OCI-LY3 (cell line): Measurements from ENCODE around the gene ELFN2.

Source experiments
- H2AFZ ChIP-seq: fragments of 200-600, 300-600 bp; shearing (Covaris generic); 2 replicates; pipeline ENCODE4 v1.6.0; 2014; ENCODE audit warnings: antibody characterized with exemption, low read depth, low read length
- H3K27ac ChIP-seq: fragments of 200-600, 300-600 bp; sonication (generic); 2 replicates; pipeline ENCODE4 v1.5.1; 2014; ENCODE audit warnings: mild to moderate bottlenecking, low read length, moderate library complexity, mixed read lengths
- H3K27me3 ChIP-seq: fragments of 200-600, 300-600 bp; sonication (generic); 2 replicates; pipeline ENCODE4 v1.6.1; 2014; ENCODE audit warnings: low read depth, low read length, mixed read lengths
- H3K36me3 ChIP-seq: fragments of 200-600, 300-600 bp; sonication (generic); replicated peaks from 2 replicates; pipeline ENCODE3; 2014; ENCODE audit warnings: low read depth, low read length, mixed read lengths
- H3K4me1 ChIP-seq: fragments of 300-600, 200-600 bp; sonication (generic); 2 replicates; pipeline ENCODE4 v1.6.1; 2014; ENCODE audit warnings: low read length, mixed read lengths
- H3K4me2 ChIP-seq: fragments of 200-600, 300-600 bp; sonication (generic); 2 replicates; pipeline ENCODE4 v1.6.1; 2014; ENCODE audit warnings: low read length, mixed read lengths
- H3K4me3 ChIP-seq: fragments of 300-600, 200-600 bp; sonication (generic); 2 replicates; pipeline ENCODE4 v1.5.1; 2014; ENCODE audit warnings: antibody characterized with exemption, mild to moderate bottlenecking, low read length, moderate library complexity
- H3K79me2 ChIP-seq: fragments of 300-600, 200-600 bp; shearing (Covaris generic); 2 replicates; pipeline ENCODE4 v1.6.1; 2014; ENCODE audit warnings: mild to moderate bottlenecking, low read length, mixed read lengths
- H3K9ac ChIP-seq: fragments of 300-600, 200-600 bp; shearing (Covaris generic); 2 replicates; pipeline ENCODE4 v1.6.0; 2014; ENCODE audit warnings: mild to moderate bottlenecking, low read length, moderate library complexity
- H3K9me3 ChIP-seq: fragments of 200-600, 300-600 bp; shearing (Covaris generic); 2 replicates; pipeline ENCODE4 v1.6.1; 2014; ENCODE audit warnings: low read length, mixed read lengths; ENCODE audit not compliant: insufficient read depth
- H4K20me1 ChIP-seq: fragments of 200-600, 300-600 bp; sonication (generic); 2 replicates; pipeline ENCODE4 v1.6.1; 2016; ENCODE audit warnings: low read length, mixed read lengths; ENCODE audit not compliant: insufficient read depth
- CTCF ChIP-seq: fragments of 200-600, 300-600 bp; sonication (generic); IDR thresholded peaks from 2 replicates; pipeline ENCODE4 v1.5.1; 2014; ENCODE audit warnings: antibody characterized with exemption, low read length, low read depth
- EZH2phosphoT487 ChIP-seq: fragments of 200-600 bp; shearing (Covaris generic); IDR thresholded peaks from 2 replicates; pipeline ENCODE4 v1.6.1; 2018; ENCODE audit warnings: antibody characterized with exemption, mixed run types, low read depth

ELFN2 gene

GRCh38 chr22:37462983-37463382, 35.7 kb upstream of the ELFN2 start:
- H3K36me3 ChIP-seq, result peaks cover 20% of the 10 kb centered on the region
- no peak overlapping the region for H3K27ac ChIP-seq
- TF ChIP-seq EZH2phosphoT487 (no peak), CTCF (no peak)
- no peaks in the 10 kb centered on the region for H3K27me3 ChIP-seq
- H3K4me2 ChIP-seq, result no peak overlapping the region
- no peaks in the 10 kb centered on the region for H3K9me3 ChIP-seq
- no peak overlapping the region for H2AFZ ChIP-seq
- H3K4me3 ChIP-seq, result no peak overlapping the region
- H4K20me1 ChIP-seq, result peaks cover 12% of the 10 kb centered on the region; the same call in 1 of the 2 replicates
- H3K79me2 ChIP-seq, result no peaks in the 10 kb centered on the region
- H3K4me1 ChIP-seq, result peaks cover 17% of the 10 kb centered on the region
- H3K9ac ChIP-seq, result no peak overlapping the region

DNA sequence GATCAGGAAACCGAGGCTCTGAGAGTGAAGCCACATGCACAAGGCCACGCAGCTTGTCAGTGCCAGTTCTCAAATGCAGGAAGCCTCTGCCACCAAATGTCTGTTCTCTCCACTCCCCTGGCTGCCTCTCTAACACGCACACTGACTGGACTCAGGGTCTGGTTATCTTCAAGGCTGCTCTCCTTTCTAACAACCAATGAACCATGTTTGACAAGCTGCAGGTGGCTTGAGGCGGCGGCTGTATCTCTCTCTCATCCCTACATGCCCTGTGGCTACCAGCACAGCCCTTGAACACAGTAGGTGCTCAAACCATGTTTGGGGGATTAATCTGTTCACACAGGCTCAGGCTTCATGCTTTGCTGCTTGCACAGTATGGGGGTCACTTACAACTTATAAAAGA, 35.2 kb upstream of the ELFN2 start:
- Histone ChIP-seq H4K20me1 (peaks cover 12% of the 10 kb centered on the region; the same call in 1 of the 2 replicates), H3K36me3 (peaks cover 15% of the 10 kb centered on the region), H3K79me2 (no peaks in the 10 kb centered on the region), H3K9ac (no peak overlapping the region), H3K27ac (no peak overlapping the region), H3K4me1 (peaks cover 17% of the 10 kb centered on the region), H3K9me3 (no peaks in the 10 kb centered on the region), H2AFZ (no peak overlapping the region), H3K4me3 (no peak overlapping the region), H3K4me2 (no peak overlapping the region), H3K27me3 (no peaks in the 10 kb centered on the region)
- no peak for TF ChIP-seq EZH2phosphoT487
- TF ChIP-seq CTCF, result no peak

- H3K4me1 ChIP-seq, result peaks cover 17% of the 10 kb centered on the region
- H2AFZ ChIP-seq, result no peak overlapping the region
- no peaks in the 10 kb centered on the region for H3K79me2 ChIP-seq
- no peaks in the 10 kb centered on the region for H3K9me3 ChIP-seq
- H4K20me1 ChIP-seq, result peaks cover 9% of the 10 kb centered on the region; the same call in 1 of the 2 replicates
- no peak overlapping the region for H3K9ac ChIP-seq
- H3K4me2 ChIP-seq, result no peak overlapping the region
- peaks cover 15% of the 10 kb centered on the region for H3K36me3 ChIP-seq
- H3K27ac ChIP-seq, result no peak overlapping the region
- H3K4me3 ChIP-seq, result no peak overlapping the region
- TF ChIP-seq CTCF, result no peak
- no peak for TF ChIP-seq EZH2phosphoT487
- H3K27me3 ChIP-seq, result no peaks in the 10 kb centered on the region
Measured at GRCh38 chr22:37461961-37462360, 34.7 kb upstream of the ELFN2 start.

- no peak overlapping the region for H3K4me2 ChIP-seq
- H3K4me1 ChIP-seq, result peaks cover 17% of the 10 kb centered on the region
- H4K20me1 ChIP-seq, result peaks cover 9% of the 10 kb centered on the region; the same call in 1 of the 2 replicates
- no peaks in the 10 kb centered on the region for H3K79me2 ChIP-seq
- no peak overlapping the region for H3K4me3 ChIP-seq
- TF ChIP-seq EZH2phosphoT487, result no peak
- TF ChIP-seq CTCF, result no peak
- H3K36me3 ChIP-seq, result peaks cover 7% of the 10 kb centered on the region
- no peak overlapping the region for H3K9ac ChIP-seq
- no peak overlapping the region for H3K27ac ChIP-seq
- H3K27me3 ChIP-seq, result no peaks in the 10 kb centered on the region
- H2AFZ ChIP-seq, result no peak overlapping the region
- no peaks in the 10 kb centered on the region for H3K9me3 ChIP-seq
Measured at GRCh38 chr22:37460684-37461083, 33.4 kb upstream of the ELFN2 start.
